Gastroesophageal sphincter (tissue), 3 donors: ENCODE results near the gene FCHO2.

Experiments used
- CTCF ChIP-seq, 4 experiments: fragments of 200-600 bp in 2 of 4; fragments of 450-650 bp in 2 of 4; sonication (generic) in 1 of 4; IDR thresholded peaks; one replicate each; pipeline ENCODE4 v1.5.1; 2017 to 2019; ENCODE audit warnings: antibody characterized with exemption in 4 of 4, mild to moderate bottlenecking in 2 of 4, moderate library complexity in 2 of 4
- POLR2A ChIP-seq, 2 donors: fragments of 450-650 bp; IDR thresholded peaks; one replicate each; pipeline ENCODE4 v1.6.1; 2017; ENCODE audit warnings: antibody characterized with exemption in 2 of 2, mild to moderate bottlenecking in 2 of 2, moderate library complexity in 1 of 2

- no peak for TF ChIP-seq POLR2A (IDR thresholded peaks at IDR 0.05)
- TF ChIP-seq CTCF (IDR thresholded peaks at IDR 0.05): no peak
These were observed 169.4 kb downstream of the FCHO2 start for GRCh38 chr5:73125289-73125688.
